ENCODE measurements around the gene GUCY2F. TPM values are rescaled to one million over a fixed set of nuclear protein-coding genes. Genes with fewer than 3 reads are reported as not detected.

The GUCY2F gene
- total and polyA plus RNA-seq, 2 donors (not counting 3 experiments of a cell fraction or from before 2014, with no cell fraction given) = 0.01 TPM; not detected in 1

GRCh38 chrX:109475174-109475891 is 6.6 kb downstream of the GUCY2F start:
- intact Hi-C loops (cut with micrococcal nuclease) (loop anchor here (1.0 to 10.0 kb wide), 3 partner anchors 131 to 1276 kb away; no protein-coding TSS in a partner anchor), dilution Hi-C loops (cut with MboI; ENCODE audit: extremely low pct_ligation_motif_present, low sequenced_read_pairs) (no loop called here)
- no TSS peak for BruUV-seq (replicated peaks)
- Histone ChIP-seq H3K9ac (replicated peaks; ENCODE audit: extremely low read depth, insufficient read depth, low read length) (no peak overlapping the region), H3K4me2 (ENCODE audit: insufficient read depth, low read length) (peak overlapping the region; percentile 88), H3K27me3 (ENCODE audit: control insufficient read depth in 2 of 2, insufficient read depth in 2 of 2, low read length in 2 of 2) (no peaks in the 10 kb centered on the region), H2AFZ (ENCODE audit: low read depth, low read length) (peak overlapping the region; percentile 89), H3K79me2 (ENCODE audit: control insufficient read depth, insufficient read depth, low read length) (no peaks in the 10 kb centered on the region), H3K4me3 (replicated peaks in 1 of 3; ENCODE audit: insufficient read depth in 1 of 3, low read depth in 1 of 3, low read length in 3 of 3) (peak overlapping the region in 1 of 3 experiments; percentile 39), H3K27ac (ENCODE audit: insufficient read depth, low read depth, low read length) (no peak overlapping the region), H3K9me3 (replicated peaks; ENCODE audit: control insufficient read depth, insufficient read depth, low read length) (no peaks in the 10 kb centered on the region), H3K9me1 (replicated peaks; ENCODE audit: control insufficient read depth, extremely low read depth, insufficient read depth, low read length) (no peaks in the 10 kb centered on the region), H3K36me3 (ENCODE audit: control insufficient read depth in 2 of 2, extremely low read depth in 1 of 2, insufficient read depth in 2 of 2, low read length in 2 of 2) (no peaks in the 10 kb centered on the region), H4K20me1 (replicated peaks; ENCODE audit: control insufficient read depth, extremely low read depth, insufficient read depth, low read length) (no peaks in the 10 kb centered on the region), H3K4me1 (ENCODE audit: control insufficient read depth, extremely low read depth, insufficient read depth, low read length) (peaks cover 14% of the 10 kb centered on the region)
- peak; percentile 21 for TF ChIP-seq GATA2 (IDR thresholded peaks at IDR 0.05; ENCODE audit: insufficient read depth, insufficient read length, low read depth, low read length)
- no peak for TF ChIP-seq POLR2AphosphoS5 (IDR thresholded peaks at IDR 0.05; ENCODE audit: insufficient read depth, low read depth, low read length)
- no peak for TF ChIP-seq MAX (IDR thresholded peaks at IDR 0.05; ENCODE audit: insufficient read depth, insufficient read length)
- TF ChIP-seq, protein P1, sequence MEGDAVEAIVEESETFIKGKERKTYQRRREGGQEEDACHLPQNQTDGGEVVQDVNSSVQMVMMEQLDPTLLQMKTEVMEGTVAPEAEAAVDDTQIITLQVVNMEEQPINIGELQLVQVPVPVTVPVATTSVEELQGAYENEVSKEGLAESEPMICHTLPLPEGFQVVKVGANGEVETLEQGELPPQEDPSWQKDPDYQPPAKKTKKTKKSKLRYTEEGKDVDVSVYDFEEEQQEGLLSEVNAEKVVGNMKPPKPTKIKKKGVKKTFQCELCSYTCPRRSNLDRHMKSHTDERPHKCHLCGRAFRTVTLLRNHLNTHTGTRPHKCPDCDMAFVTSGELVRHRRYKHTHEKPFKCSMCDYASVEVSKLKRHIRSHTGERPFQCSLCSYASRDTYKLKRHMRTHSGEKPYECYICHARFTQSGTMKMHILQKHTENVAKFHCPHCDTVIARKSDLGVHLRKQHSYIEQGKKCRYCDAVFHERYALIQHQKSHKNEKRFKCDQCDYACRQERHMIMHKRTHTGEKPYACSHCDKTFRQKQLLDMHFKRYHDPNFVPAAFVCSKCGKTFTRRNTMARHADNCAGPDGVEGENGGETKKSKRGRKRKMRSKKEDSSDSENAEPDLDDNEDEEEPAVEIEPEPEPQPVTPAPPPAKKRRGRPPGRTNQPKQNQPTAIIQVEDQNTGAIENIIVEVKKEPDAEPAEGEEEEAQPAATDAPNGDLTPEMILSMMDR (IDR thresholded peaks at IDR 0.05; ENCODE audit: extremely low read depth in 1 of 2, insufficient read depth in 1 of 2, low read depth in 1 of 2, low read length in 2 of 2) = peak; percentile 24 to 32
- CTCF ChIA-PET = interaction anchor here (0.6 to 4.4 kb wide), 13 partner anchors 9 to 1275 kb away, joined by 3 to 61 read pairs (median 5); no protein-coding TSS in a partner anchor
- POLR2A ChIA-PET = no interaction called here
- peak; percentile 58 for DNase-seq (ENCODE audit: low read depth, low spot score)
- peak; percentile 97 for FAIRE-seq

All from endothelial cell of umbilical vein (primary cell).